GM21515 (cell line): ENCODE results near the gene F2RL2.

Source experiments
- ATAC-seq: cut with Tn5 transposase; IDR thresholded peaks from one replicate; pipeline ENCODE4 v1.9.1; 2021; ENCODE audit not compliant: unreplicated experiment

Gene F2RL2

DNA sequence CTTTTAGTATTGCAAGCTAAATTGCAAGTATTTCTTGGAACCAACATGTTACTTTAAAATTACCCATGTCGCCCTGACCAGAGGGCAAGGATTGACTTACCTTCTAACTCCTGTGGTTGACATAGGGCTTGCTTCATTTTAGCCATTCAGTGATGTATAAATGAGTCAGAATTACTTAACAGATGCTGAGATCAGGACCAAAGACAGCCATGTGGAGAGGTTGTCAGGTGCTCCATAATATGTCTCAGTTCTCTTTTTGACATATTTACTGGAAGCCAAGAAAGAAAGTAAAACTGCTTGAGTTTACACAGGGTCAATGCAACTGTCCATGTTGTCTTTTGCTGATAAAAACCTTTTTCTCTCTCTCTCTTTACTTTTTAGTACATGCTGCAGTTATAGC lies 33.2 kb downstream of the F2RL2 start:
- ATAC-seq, result peak; percentile 93

DNA sequence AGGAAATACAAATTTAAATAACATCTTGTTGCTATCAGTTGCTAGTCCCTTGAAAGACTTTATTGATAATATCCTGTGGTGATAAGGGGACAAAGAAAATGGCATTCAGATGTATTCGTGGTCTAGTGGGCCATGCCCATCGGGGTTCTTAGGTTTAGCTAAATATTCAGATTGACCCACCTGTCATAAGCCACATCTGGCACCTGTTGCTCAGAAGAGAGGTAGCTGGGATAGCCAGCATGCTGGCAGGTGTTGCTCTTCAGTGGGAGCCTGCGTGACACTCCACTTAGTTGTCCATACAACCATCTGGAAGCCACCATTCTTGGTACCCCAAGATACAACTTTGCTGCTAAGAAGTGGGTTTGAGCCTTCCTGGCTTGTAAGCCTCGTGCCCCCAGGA lies 36.7 kb downstream of the F2RL2 start:
- ATAC-seq, result no peak

GRCh38 chr5:76585783-76586217 lies 37.4 kb downstream of the F2RL2 start:
- ATAC-seq, result no peak

DNA sequence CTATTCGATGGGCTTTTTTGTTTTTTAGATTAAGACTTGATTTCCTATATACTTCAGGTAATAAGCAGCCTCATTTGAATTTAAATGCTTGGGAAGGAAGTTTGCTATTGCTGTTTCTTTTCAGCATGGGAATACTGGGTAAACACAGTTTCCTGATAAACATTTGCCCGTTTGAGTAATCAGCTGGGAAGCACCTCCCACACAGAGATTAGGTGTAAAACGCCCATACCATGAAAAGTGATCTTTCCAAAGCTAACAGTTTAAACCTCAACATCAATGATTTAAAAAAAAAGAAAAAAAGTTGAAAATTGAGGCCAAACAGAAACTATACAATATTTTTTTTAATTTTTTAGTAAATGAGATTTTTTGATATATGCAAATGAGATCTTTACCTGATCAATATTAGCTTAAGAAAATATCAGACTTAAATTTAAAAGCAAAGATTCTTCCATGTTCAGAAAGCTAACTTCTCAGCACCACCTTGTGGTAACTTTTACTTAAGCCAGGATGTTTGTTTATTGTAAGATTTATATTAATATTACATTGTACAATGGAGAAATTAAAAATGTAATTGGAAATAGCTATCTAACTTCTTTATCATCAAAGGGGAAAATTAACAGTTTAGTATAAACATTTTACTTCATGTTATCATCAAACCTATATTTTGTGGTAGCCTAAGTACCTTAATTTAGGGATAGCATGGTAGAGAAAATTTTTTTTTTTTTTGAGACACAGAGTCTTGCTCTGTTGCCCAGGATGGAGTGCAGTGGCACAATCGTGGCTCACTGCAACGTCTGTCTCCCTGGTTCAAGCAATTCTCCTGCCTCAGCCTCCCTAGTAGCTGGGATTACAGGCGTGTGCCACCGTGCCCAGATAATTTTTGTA lies 39.8 kb downstream of the F2RL2 start:
- ATAC-seq, result no peak

GRCh38 chr5:76582230-76583162 lies 40.7 kb downstream of the F2RL2 start:
- ATAC-seq, result peak; percentile 82

GRCh38 chr5:76580981-76581380 lies 42.2 kb downstream of the F2RL2 start:
- no peak for ATAC-seq

DNA sequence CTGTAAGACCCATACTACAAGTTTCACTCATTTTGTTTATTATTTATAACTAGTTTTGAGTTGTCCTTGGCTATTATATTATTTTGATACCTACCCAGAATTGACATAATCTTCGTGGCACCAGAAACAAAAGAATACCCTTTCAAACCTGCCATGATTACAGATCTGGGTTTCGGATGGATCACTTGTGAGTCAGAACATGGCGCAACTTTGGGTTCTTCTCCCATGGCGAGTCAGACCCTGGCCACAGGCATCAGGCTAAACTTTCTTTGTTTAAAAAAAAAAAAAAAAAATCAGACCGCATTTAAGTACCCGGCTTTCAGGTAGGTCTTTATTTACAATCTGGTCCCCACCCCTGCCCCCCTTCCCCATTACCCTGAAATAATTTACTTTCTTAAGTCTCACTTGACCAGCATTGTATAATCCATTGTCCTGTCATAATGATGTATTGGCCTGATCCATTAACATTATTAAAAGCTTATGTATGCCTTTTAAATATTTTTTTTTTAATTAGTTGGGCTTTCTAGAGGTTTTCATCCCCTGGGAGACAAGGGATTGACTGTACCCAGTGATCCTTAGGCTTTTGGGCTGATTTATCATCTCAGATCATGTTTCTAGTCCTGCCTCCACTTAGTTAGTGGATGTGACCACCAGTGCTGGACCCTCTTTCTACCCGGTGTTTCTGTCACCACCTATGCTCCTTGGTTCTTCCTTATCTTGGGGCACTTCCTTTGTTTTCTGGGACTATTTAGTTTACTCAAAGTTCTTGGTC lies 43.9 kb downstream of the F2RL2 start:
- ATAC-seq, result no peak

GRCh38 chr5:76576996-76577395 lies 46.2 kb downstream of the F2RL2 start:
- ATAC-seq, result no peak

DNA sequence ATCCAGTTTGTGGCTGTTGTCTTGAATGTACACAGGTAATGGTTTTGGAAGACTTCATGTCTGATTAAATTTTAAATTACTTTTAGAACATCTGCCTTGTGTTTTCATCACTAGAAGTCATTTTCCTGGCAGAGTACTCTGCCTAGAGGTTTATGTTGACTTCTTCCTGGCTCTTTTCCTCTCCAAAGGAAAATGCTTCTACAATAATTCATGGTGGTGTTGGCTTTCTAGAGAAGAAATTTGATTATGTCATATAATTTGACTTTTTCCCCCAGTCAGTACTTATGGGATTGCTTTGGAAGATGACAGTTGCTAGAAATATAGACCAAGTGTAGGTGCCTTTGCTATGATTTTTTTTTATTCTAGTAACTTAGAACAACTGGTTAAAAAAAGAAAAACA lies 46.8 kb downstream of the F2RL2 start:
- no peak for ATAC-seq

DNA sequence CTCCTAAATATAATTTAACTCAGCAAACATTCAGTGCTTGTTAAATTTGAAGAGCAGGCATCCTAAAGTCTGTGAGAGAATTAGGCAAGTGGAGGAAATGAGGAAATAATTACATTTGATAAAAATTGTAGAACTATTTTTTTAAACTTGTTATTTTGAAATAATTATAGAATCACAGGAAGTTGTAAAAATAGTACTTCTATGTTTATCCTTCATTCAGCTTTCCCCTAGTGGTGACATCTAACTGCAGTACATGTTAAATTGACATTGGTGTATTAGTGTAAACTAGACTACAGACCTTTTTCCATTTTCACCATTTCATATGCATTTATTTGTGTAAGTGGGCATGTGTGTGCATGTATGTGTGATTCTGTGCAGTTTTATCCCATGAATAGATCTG lies 51.6 kb downstream of the F2RL2 start:
- ATAC-seq, result no peak

GRCh38 chr5:76570153-76570552 lies 53.0 kb downstream of the F2RL2 start:
- ATAC-seq, result no peak
